ENCODE data around the gene YTHDC2.

GRCh38 chr5:113578091-113578490 lies 64.6 kb downstream of the YTHDC2 start:
- TF ChIP-seq SP1 (IDR thresholded peaks at IDR 0.05), result no peak
- TF ChIP-seq L3MBTL2 (conservative IDR thresholded peaks at IDR 0.05), result no peak
- TF ChIP-seq ELF4 (IDR thresholded peaks at IDR 0.05), result no peak
- no peak for TF ChIP-seq BHLHE40 (IDR thresholded peaks at IDR 0.05; ENCODE audit: borderline replicate concordance)
- no peak for TF ChIP-seq ARNT (IDR thresholded peaks at IDR 0.05)
- no peak for TF ChIP-seq HDGF (IDR thresholded peaks at IDR 0.05; ENCODE audit: borderline replicate concordance)
- no peak for TF ChIP-seq FOXA1 (IDR thresholded peaks at IDR 0.05)
- no peak for TF ChIP-seq FOXK2 (IDR thresholded peaks at IDR 0.05)
- no peak for TF ChIP-seq TARDBP (IDR thresholded peaks at IDR 0.05)

All from HEK293T (cell line).